ENCODE measurements around the gene PPP1R9A.

PPP1R9A gene

GRCh38 chr7:95319570-95319969, 412.2 kb downstream of the PPP1R9A start:
- DNase-seq = no peak
- intact Hi-C loops (cut with DNase I) = no loop called here

GRCh38 chr7:95320651-95321050, 413.3 kb downstream of the PPP1R9A start:
- DNase-seq = no peak
- intact Hi-C loops (cut with DNase I) = no loop called here

GRCh38 chr7:95321720-95322119, 414.3 kb downstream of the PPP1R9A start:
- DNase-seq = no peak
- intact Hi-C loops (cut with DNase I) = no loop called here

- intact Hi-C loops (cut with DNase I) = no loop called here
Observed at GRCh38 chr7:95322396-95322795, 415.0 kb downstream of the PPP1R9A start.

GRCh38 chr7:95322854-95323253, 415.5 kb downstream of the PPP1R9A start:
- intact Hi-C loops (cut with DNase I) = no loop called here

More at GRCh38 chr7:95322396-95322795, 415.0 kb downstream of the PPP1R9A start:
- no peak for DNase-seq

GRCh38 chr7:95323410-95324129, 416.2 kb downstream of the PPP1R9A start:
- intact Hi-C loops (cut with DNase I) = no loop called here
- no peak for DNase-seq

More at GRCh38 chr7:95322854-95323253, 415.5 kb downstream of the PPP1R9A start:
- DNase-seq = no peak

- no peak for DNase-seq
- intact Hi-C loops (cut with DNase I) = no loop called here
Observed at GRCh38 chr7:95324431-95324830, 417.0 kb downstream of the PPP1R9A start, which contains the start of gene PON1. PON1 (minus strand) TSS chr7:95324532; CDS start chr7:95324475, 57 bp downstream.

- intact Hi-C loops (cut with DNase I) = no loop called here
Observed at GRCh38 chr7:95327356-95327755, 420.0 kb downstream of the PPP1R9A start.

GRCh38 chr7:95330204-95330960, 423.0 kb downstream of the PPP1R9A start:
- DNase-seq = no peak
- intact Hi-C loops (cut with DNase I) = no loop called here

More at GRCh38 chr7:95327356-95327755, 420.0 kb downstream of the PPP1R9A start:
- no peak for DNase-seq

GRCh38 chr7:95330961-95331337, 423.6 kb downstream of the PPP1R9A start:
- intact Hi-C loops (cut with DNase I) = no loop called here
- no peak for DNase-seq

GRCh38 chr7:95334447-95334846, 427.1 kb downstream of the PPP1R9A start:
- intact Hi-C loops (cut with DNase I) = no loop called here
- DNase-seq = no peak

GRCh38 chr7:95335093-95335492, 427.7 kb downstream of the PPP1R9A start:
- DNase-seq = no peak
- intact Hi-C loops (cut with DNase I) = no loop called here

- no peak for DNase-seq
- intact Hi-C loops (cut with DNase I) = no loop called here
Observed at GRCh38 chr7:95338832-95339231, 431.4 kb downstream of the PPP1R9A start.

- intact Hi-C loops (cut with DNase I) = no loop called here
- no peak for DNase-seq
Observed at GRCh38 chr7:95340491-95340890, 433.1 kb downstream of the PPP1R9A start.

- intact Hi-C loops (cut with DNase I) = no loop called here
- DNase-seq = no peak
Observed at GRCh38 chr7:95342029-95342428, 434.6 kb downstream of the PPP1R9A start.

- no peak for DNase-seq
- intact Hi-C loops (cut with DNase I) = no loop called here
Observed at GRCh38 chr7:95342642-95343307, 435.4 kb downstream of the PPP1R9A start.

Measured in head of caudate nucleus (tissue), 42 donors.